ENCODE results near the gene LRRC1.

DNA sequence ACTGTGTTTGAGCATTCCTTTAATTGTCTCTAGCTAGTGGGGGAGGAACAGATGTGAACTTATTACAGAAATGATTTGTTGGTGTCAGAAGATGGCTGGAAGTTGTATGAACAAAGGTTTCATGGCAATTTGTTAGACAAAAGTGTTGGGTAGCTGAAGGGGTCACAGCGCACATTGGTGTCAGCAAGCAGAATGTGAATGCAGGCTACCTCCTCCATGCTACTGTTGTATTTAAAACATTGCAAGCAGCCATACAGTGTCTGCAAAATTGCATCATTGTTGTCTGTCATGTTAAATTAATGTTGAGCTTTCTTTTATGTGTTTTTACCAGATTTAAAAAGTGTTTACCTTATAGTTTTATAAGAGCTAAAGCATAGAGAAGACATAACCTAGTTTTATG lies 6.2 kb downstream of the LRRC1 start:
- no peak for TF ChIP-seq CTCF (IDR thresholded peaks at IDR 0.05; ENCODE audit: extremely low read depth in 1 of 2, insufficient read depth in 1 of 2, low read depth in 1 of 2, low read length in 2 of 2)
- TF ChIP-seq EZH2 (IDR thresholded peaks at IDR 0.05; ENCODE audit: borderline replicate concordance, low read depth, low read length, severe bottlenecking) = no peak
- TF ChIP-seq FOS (IDR thresholded peaks at IDR 0.05; ENCODE audit: borderline replicate concordance, insufficient read depth, low read length) = no peak
- TF ChIP-seq POLR2A (IDR thresholded peaks at IDR 0.05; ENCODE audit: low read depth, low read length) = no peak
- no peak for TF ChIP-seq JUN (IDR thresholded peaks at IDR 0.05; ENCODE audit: borderline replicate concordance, insufficient read depth, insufficient read length, low read depth)
